H9 (cell line): ENCODE data around the gene ABTB1. TPM values are rescaled to one million over a fixed set of nuclear protein-coding genes. Genes with fewer than 3 reads are reported as not detected.

ENCODE experiments used
- DNase-seq: peaks from one replicate; pipeline ENCODE4 v3.0.0-alpha.2; 2017
- H2AFZ ChIP-seq: one replicate; pipeline ENCODE4 v1.6.1; 2013; ENCODE audit warnings: mild to moderate bottlenecking, low read length, control low read depth, moderate library complexity
- H2AK5ac ChIP-seq: 2 replicates; pipeline ENCODE4 v1.6.1; 2013; ENCODE audit warnings: low read length, control low read depth, mixed read lengths; ENCODE audit not compliant: insufficient read length
- H2BK120ac ChIP-seq: one replicate; pipeline ENCODE4 v1.6.1; 2013; ENCODE audit warnings: low read depth, mild to moderate bottlenecking, low read length, control low read depth, inconsistent platforms; ENCODE audit not compliant: poor library complexity, severe bottlenecking
- H2BK12ac ChIP-seq: 2 replicates; pipeline ENCODE4 v1.6.1; 2013; ENCODE audit warnings: low read length, control low read depth, mixed read lengths, low read depth; ENCODE audit not compliant: insufficient read length
- H2BK15ac ChIP-seq: 2 replicates; pipeline ENCODE4 v1.6.1; 2013; ENCODE audit warnings: low read depth, low read length, control low read depth
- H2BK20ac ChIP-seq: one replicate; pipeline ENCODE4 v1.6.1; 2013; ENCODE audit warnings: low read depth, mild to moderate bottlenecking, low read length, control low read depth, inconsistent platforms; ENCODE audit not compliant: poor library complexity, severe bottlenecking
- H2BK5ac ChIP-seq: 2 replicates; pipeline ENCODE4 v1.6.1; 2013; ENCODE audit warnings: low read length, control low read depth, mixed read lengths; ENCODE audit not compliant: insufficient read length
- H3K14ac ChIP-seq: 2 replicates; pipeline ENCODE4 v1.6.1; 2013; ENCODE audit warnings: low read length, control low read depth; ENCODE audit not compliant: insufficient read depth
- H3K18ac ChIP-seq: 2 replicates; pipeline ENCODE4 v1.6.1; 2013; ENCODE audit warnings: low read depth, mild to moderate bottlenecking, mixed read lengths, low read length, control low read depth; ENCODE audit not compliant: insufficient read length
- H3K23ac ChIP-seq: 2 replicates; pipeline ENCODE4 v1.6.1; 2013; ENCODE audit warnings: low read length, control low read depth, mixed read lengths, low read depth; ENCODE audit not compliant: insufficient read length
- H3K23me2 ChIP-seq: 2 replicates; pipeline ENCODE4 v1.6.1; 2013; ENCODE audit warnings: low read depth, mild to moderate bottlenecking, mixed read lengths, low read length, control low read depth; ENCODE audit not compliant: insufficient read length, poor library complexity, severe bottlenecking
- H3K27ac ChIP-seq: 2 replicates; pipeline ENCODE4 v1.5.1; 2013; ENCODE audit warnings: low read length, control low read depth, mixed read lengths, low read depth; ENCODE audit not compliant: insufficient read length
- H3K27me3 ChIP-seq: 2 replicates; pipeline ENCODE4 v1.6.1; 2013; ENCODE audit warnings: low read length, control low read depth, inconsistent platforms; ENCODE audit not compliant: insufficient read depth
- H3K4ac ChIP-seq: 2 replicates; pipeline ENCODE4 v1.6.1; 2013; ENCODE audit warnings: low read depth, mild to moderate bottlenecking, control low read depth, inconsistent platforms, low read length, moderate library complexity
- H3K4me1 ChIP-seq: 2 replicates; pipeline ENCODE4 v1.6.1; 2013; ENCODE audit warnings: low read length, control low read depth, inconsistent platforms; ENCODE audit not compliant: insufficient read depth
- H3K4me2 ChIP-seq: 2 replicates; pipeline ENCODE4 v1.6.1; 2013; ENCODE audit warnings: low read length, control low read depth, mixed read lengths; ENCODE audit not compliant: insufficient read length, insufficient read depth
- H3K56ac ChIP-seq: 2 replicates; pipeline ENCODE4 v1.6.1; 2013; ENCODE audit warnings: low read depth, mild to moderate bottlenecking, mixed read lengths, low read length, control low read depth; ENCODE audit not compliant: insufficient read length
- H3K79me1 ChIP-seq: 2 replicates; pipeline ENCODE4 v1.6.1; 2013; ENCODE audit warnings: low read depth, mild to moderate bottlenecking, moderate library complexity, low read length, control low read depth, inconsistent platforms; ENCODE audit not compliant: insufficient read depth, poor library complexity, severe bottlenecking
- H3K79me2 ChIP-seq: 2 replicates; pipeline ENCODE4 v1.6.1; 2013; ENCODE audit warnings: low read length, control low read depth, inconsistent platforms; ENCODE audit not compliant: insufficient read depth
- H3K9ac ChIP-seq: 2 replicates; pipeline ENCODE4 v1.6.1; 2013; ENCODE audit warnings: low read length, control low read depth, mixed read lengths; ENCODE audit not compliant: insufficient read length; ENCODE audit errors: extremely low read depth
- H3K9me3 ChIP-seq: one replicate; pipeline ENCODE4 v1.6.1; 2013; ENCODE audit warnings: low read depth, low read length, inconsistent platforms; ENCODE audit not compliant: control insufficient read depth
- H3T11ph ChIP-seq: one replicate; pipeline ENCODE4 v1.6.1; 2013; ENCODE audit warnings: mild to moderate bottlenecking, low read length, control low read depth, inconsistent platforms
- H4K20me1 ChIP-seq: one replicate; pipeline ENCODE4 v1.6.1; 2013; ENCODE audit not compliant: control insufficient read depth, insufficient read length, insufficient read depth
- H4K5ac ChIP-seq: 2 replicates; pipeline ENCODE4 v1.6.1; 2013; ENCODE audit warnings: low read depth, mild to moderate bottlenecking, mixed read lengths, low read length, control low read depth; ENCODE audit not compliant: insufficient read length
- H4K8ac ChIP-seq: replicated peaks from 2 replicates; pipeline ENCODE4 v1.6.1; 2013; ENCODE audit warnings: low read length, control low read depth, mixed read lengths, low read depth; ENCODE audit not compliant: insufficient read length
- H4K91ac ChIP-seq: 2 replicates; pipeline ENCODE4 v1.6.1; 2013; ENCODE audit warnings: low read depth, mild to moderate bottlenecking, moderate library complexity, mixed read lengths, low read length, control low read depth; ENCODE audit not compliant: insufficient read length
- H3K27ac Mint-ChIP-seq, 3 experiments: 2 replicates in 2 of 3; 3 replicates in 1 of 3; pipeline ENCODE4 v1.8.0; 2020 to 2021; ENCODE audit warnings: mixed read lengths in 3 of 3, mild to moderate bottlenecking in 1 of 3, moderate library complexity in 1 of 3
- H3K27me3 Mint-ChIP-seq: 2 replicates; pipeline ENCODE4 v1.8.0; 2021; ENCODE audit warnings: low read depth, mild to moderate bottlenecking, moderate library complexity, mixed read lengths
- H3K36me3 Mint-ChIP-seq, 3 experiments: 2 replicates in 2 of 3; 3 replicates in 1 of 3; pipeline ENCODE4 v1.8.0; 2020 to 2021; ENCODE audit warnings: low read depth in 3 of 3, mixed read lengths in 3 of 3; ENCODE audit not compliant: insufficient read depth in 1 of 3
- H3K4me1 Mint-ChIP-seq, 2 experiments: 2 replicates each; pipeline ENCODE4 v1.8.0; 2020; ENCODE audit warnings: mixed read lengths in 2 of 2
- H3K4me3 Mint-ChIP-seq, 2 experiments: 2 replicates in 1 of 2; 3 replicates in 1 of 2; pipeline ENCODE4 v1.8.0; 2020 to 2021; ENCODE audit warnings: mild to moderate bottlenecking in 2 of 2, mixed read lengths in 2 of 2, moderate library complexity in 1 of 2
- H3K9me3 Mint-ChIP-seq, 2 experiments: 2 replicates in 1 of 2; 3 replicates in 1 of 2; pipeline ENCODE4 v1.8.0; 2020; ENCODE audit warnings: mild to moderate bottlenecking in 2 of 2, mixed read lengths in 2 of 2, moderate library complexity in 1 of 2
- total RNA-seq: library from RNA; stranded (reverse); gene quantifications from 2 replicates; pipeline ENCODE4 v1.2.1, GENCODE V29; 2021
- TF ChIP-seq, protein P1 (sequence below): fragments of 200-600 bp; sonication (generic); conservative IDR thresholded peaks from 3 replicates; pipeline ENCODE4 v1.8.0; 2021; ENCODE audit warnings: antibody characterized with exemption, mild to moderate bottlenecking

The ABTB1 gene
- total RNA-seq, 1 experiment from 2014 or later, result 6.2 TPM

GRCh38 chr3:127647845-127648204, 24.9 kb upstream of the ABTB1 start:
- H3T11ph ChIP-seq, result no peak overlapping the region
- H4K5ac ChIP-seq, result no peak overlapping the region
- H3K27ac ChIP-seq, result no peak overlapping the region
- no peak overlapping the region for H3K18ac ChIP-seq
- Mint-ChIP-seq H3K4me3 (no peak overlapping the region), H3K27ac (peak overlapping the region in 1 of 3 experiments; percentile 85; a peak in 1 of 7 replicates), H3K36me3 (peaks cover 6 to 7% (median 6%) of the 10 kb centered on the region in 3 experiments; a peak in 4 of 7 replicates), H3K9me3 (no peaks in the 10 kb centered on the region), H3K27me3 (no peaks in the 10 kb centered on the region), H3K4me1 (peaks cover 11 to 13% of the 10 kb centered on the region in 2 experiments)
- no peaks in the 10 kb centered on the region for H3K79me2 ChIP-seq
- no peak overlapping the region for H2BK5ac ChIP-seq
- no peaks in the 10 kb centered on the region for H4K20me1 ChIP-seq
- no peak for DNase-seq
- H2AK5ac ChIP-seq, result no peak overlapping the region
- no peak overlapping the region for H2BK15ac ChIP-seq
- no peak overlapping the region for H3K9ac ChIP-seq
- no peaks in the 10 kb centered on the region for H3K9me3 ChIP-seq
- no peaks in the 10 kb centered on the region for H3K23me2 ChIP-seq
- no peak overlapping the region for H2BK20ac ChIP-seq
- no peaks in the 10 kb centered on the region for H3K27me3 ChIP-seq
- no peak overlapping the region for H3K14ac ChIP-seq
- no peak overlapping the region for H4K91ac ChIP-seq
- H2BK12ac ChIP-seq, result no peak overlapping the region
- H4K8ac ChIP-seq, result no peak overlapping the region
- H2AFZ ChIP-seq, result no peak overlapping the region
- TF ChIP-seq, protein P1, sequence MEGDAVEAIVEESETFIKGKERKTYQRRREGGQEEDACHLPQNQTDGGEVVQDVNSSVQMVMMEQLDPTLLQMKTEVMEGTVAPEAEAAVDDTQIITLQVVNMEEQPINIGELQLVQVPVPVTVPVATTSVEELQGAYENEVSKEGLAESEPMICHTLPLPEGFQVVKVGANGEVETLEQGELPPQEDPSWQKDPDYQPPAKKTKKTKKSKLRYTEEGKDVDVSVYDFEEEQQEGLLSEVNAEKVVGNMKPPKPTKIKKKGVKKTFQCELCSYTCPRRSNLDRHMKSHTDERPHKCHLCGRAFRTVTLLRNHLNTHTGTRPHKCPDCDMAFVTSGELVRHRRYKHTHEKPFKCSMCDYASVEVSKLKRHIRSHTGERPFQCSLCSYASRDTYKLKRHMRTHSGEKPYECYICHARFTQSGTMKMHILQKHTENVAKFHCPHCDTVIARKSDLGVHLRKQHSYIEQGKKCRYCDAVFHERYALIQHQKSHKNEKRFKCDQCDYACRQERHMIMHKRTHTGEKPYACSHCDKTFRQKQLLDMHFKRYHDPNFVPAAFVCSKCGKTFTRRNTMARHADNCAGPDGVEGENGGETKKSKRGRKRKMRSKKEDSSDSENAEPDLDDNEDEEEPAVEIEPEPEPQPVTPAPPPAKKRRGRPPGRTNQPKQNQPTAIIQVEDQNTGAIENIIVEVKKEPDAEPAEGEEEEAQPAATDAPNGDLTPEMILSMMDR, result no peak
- H3K56ac ChIP-seq, result no peak overlapping the region
- no peak overlapping the region for H3K4me2 ChIP-seq
- no peaks in the 10 kb centered on the region for H3K79me1 ChIP-seq
- H3K23ac ChIP-seq, result no peak overlapping the region
- no peak overlapping the region for H3K4ac ChIP-seq
- H2BK120ac ChIP-seq, result no peak overlapping the region
- H3K4me1 ChIP-seq, result peaks cover 2% of the 10 kb centered on the region; the same call in 1 of the 2 replicates
